ENCODE results near the gene LRRN3. TPM values are rescaled to one million over a fixed set of nuclear protein-coding genes. Genes with fewer than 3 reads are reported as not detected.

Gene LRRN3
- total and polyA plus RNA-seq, 2 donors (not counting 1 experiment from before 2014, with no cell fraction given), result 1.8 to 3.9 TPM

- H3K4me3 ChIP-seq (replicated peaks in 1 of 4; ENCODE audit: control extremely low read depth in 1 of 4, insufficient read depth in 1 of 4, low read depth in 3 of 4, low read length in 4 of 4), result no peak overlapping the region
- H3K4me1 ChIP-seq (ENCODE audit: control insufficient read depth, extremely low read depth, insufficient read depth, low read length), result peaks cover 2% of the 10 kb centered on the region
- no peaks in the 10 kb centered on the region for H3K79me2 ChIP-seq (ENCODE audit: control insufficient read depth, insufficient read depth, low read length)
- no peaks in the 10 kb centered on the region for H3K9me3 ChIP-seq (ENCODE audit: control insufficient read depth, insufficient read depth, low read depth, low read length)
- H3K36me3 ChIP-seq (ENCODE audit: control insufficient read depth, insufficient read depth, low read length), result no peaks in the 10 kb centered on the region
- no peak for TF ChIP-seq EZH2 (IDR thresholded peaks at IDR 0.05; ENCODE audit: low read length, missing control alignments)
- no peak for TF ChIP-seq CTCF (conservative IDR thresholded peaks at IDR 0.05 in 1 of 2, IDR thresholded peaks at IDR 0.05 in 1 of 2; ENCODE audit: low read depth in 1 of 2, low read length in 2 of 2)
- H3K27ac ChIP-seq (ENCODE audit: insufficient read depth, low read length), result no peak overlapping the region
- H4K20me1 ChIP-seq (ENCODE audit: control insufficient read depth, extremely low read depth, insufficient read depth, low read length), result no peaks in the 10 kb centered on the region
- H3K9ac ChIP-seq (ENCODE audit: insufficient read depth, low read length), result no peak overlapping the region
- H3K4me2 ChIP-seq (ENCODE audit: extremely low read depth, insufficient read depth, low read length), result no peak overlapping the region
- H2AFZ ChIP-seq (ENCODE audit: low read length), result no peak overlapping the region
- no peak for DNase-seq (ENCODE audit: low read depth in 2 of 2)
- no peaks in the 10 kb centered on the region for H3K27me3 ChIP-seq (ENCODE audit: control insufficient read depth, insufficient read depth, low read length)
Measured at GRCh38 chr7:111093496-111093895, 2.6 kb downstream of the LRRN3 start.

GRCh38 chr7:111094419-111094818, 3.5 kb downstream of the LRRN3 start:
- H3K9ac ChIP-seq (ENCODE audit: insufficient read depth, low read length), result no peak overlapping the region
- H3K9me3 ChIP-seq (ENCODE audit: control insufficient read depth, insufficient read depth, low read depth, low read length), result no peaks in the 10 kb centered on the region
- no peaks in the 10 kb centered on the region for H3K36me3 ChIP-seq (ENCODE audit: control insufficient read depth, insufficient read depth, low read length)
- H3K4me2 ChIP-seq (ENCODE audit: extremely low read depth, insufficient read depth, low read length), result no peak overlapping the region
- DNase-seq (ENCODE audit: low read depth in 2 of 2), result no peak
- no peaks in the 10 kb centered on the region for H3K27me3 ChIP-seq (ENCODE audit: control insufficient read depth, insufficient read depth, low read length)
- no peak overlapping the region for H3K27ac ChIP-seq (ENCODE audit: insufficient read depth, low read length)
- no peak overlapping the region for H2AFZ ChIP-seq (ENCODE audit: low read length)
- H4K20me1 ChIP-seq (ENCODE audit: control insufficient read depth, extremely low read depth, insufficient read depth, low read length), result no peaks in the 10 kb centered on the region
- TF ChIP-seq CTCF (conservative IDR thresholded peaks at IDR 0.05 in 1 of 2, IDR thresholded peaks at IDR 0.05 in 1 of 2; ENCODE audit: low read depth in 1 of 2, low read length in 2 of 2), result no peak
- TF ChIP-seq EZH2 (IDR thresholded peaks at IDR 0.05; ENCODE audit: low read length, missing control alignments), result no peak
- H3K79me2 ChIP-seq (ENCODE audit: control insufficient read depth, insufficient read depth, low read length), result no peaks in the 10 kb centered on the region
- no peak overlapping the region for H3K4me3 ChIP-seq (replicated peaks in 1 of 4; ENCODE audit: control extremely low read depth in 1 of 4, insufficient read depth in 1 of 4, low read depth in 3 of 4, low read length in 4 of 4)
- H3K4me1 ChIP-seq (ENCODE audit: control insufficient read depth, extremely low read depth, insufficient read depth, low read length), result peaks cover 2% of the 10 kb centered on the region

GRCh38 chr7:111096997-111097396, 6.1 kb downstream of the LRRN3 start:
- no peak for TF ChIP-seq CTCF (conservative IDR thresholded peaks at IDR 0.05 in 1 of 2, IDR thresholded peaks at IDR 0.05 in 1 of 2; ENCODE audit: low read depth in 1 of 2, low read length in 2 of 2)
- H3K4me2 ChIP-seq (ENCODE audit: extremely low read depth, insufficient read depth, low read length), result no peak overlapping the region
- no peaks in the 10 kb centered on the region for H4K20me1 ChIP-seq (ENCODE audit: control insufficient read depth, extremely low read depth, insufficient read depth, low read length)
- no peak overlapping the region for H3K4me3 ChIP-seq (replicated peaks in 1 of 4; ENCODE audit: control extremely low read depth in 1 of 4, insufficient read depth in 1 of 4, low read depth in 3 of 4, low read length in 4 of 4)
- H3K27me3 ChIP-seq (ENCODE audit: control insufficient read depth, insufficient read depth, low read length), result no peaks in the 10 kb centered on the region
- no peak overlapping the region for H2AFZ ChIP-seq (ENCODE audit: low read length)
- no peaks in the 10 kb centered on the region for H3K36me3 ChIP-seq (ENCODE audit: control insufficient read depth, insufficient read depth, low read length)
- H3K4me1 ChIP-seq (ENCODE audit: control insufficient read depth, extremely low read depth, insufficient read depth, low read length), result peaks cover 2% of the 10 kb centered on the region
- no peak for DNase-seq (ENCODE audit: low read depth in 2 of 2)
- no peak overlapping the region for H3K27ac ChIP-seq (ENCODE audit: insufficient read depth, low read length)
- no peaks in the 10 kb centered on the region for H3K79me2 ChIP-seq (ENCODE audit: control insufficient read depth, insufficient read depth, low read length)
- no peaks in the 10 kb centered on the region for H3K9me3 ChIP-seq (ENCODE audit: control insufficient read depth, insufficient read depth, low read depth, low read length)
- H3K9ac ChIP-seq (ENCODE audit: insufficient read depth, low read length), result no peak overlapping the region

All from fibroblast of lung (primary cell).